AG10803 (cell line): ENCODE measurements around the gene CTIF.

Experiments used
- DNase-seq: peaks from one replicate; pipeline ENCODE4 v3.0.0; 2010; ENCODE audit warnings: low read depth
- H3K4me3 ChIP-seq: 2 replicates; pipeline ENCODE4 v1.5.1; 2011; ENCODE audit warnings: mild to moderate bottlenecking, low read length, control low read depth
- CTCF ChIP-seq: conservative IDR thresholded peaks from 2 replicates; pipeline ENCODE4 v1.5.1; 2011; ENCODE audit warnings: mild to moderate bottlenecking, low read length, control low read depth, inconsistent platforms

Gene CTIF

DNA sequence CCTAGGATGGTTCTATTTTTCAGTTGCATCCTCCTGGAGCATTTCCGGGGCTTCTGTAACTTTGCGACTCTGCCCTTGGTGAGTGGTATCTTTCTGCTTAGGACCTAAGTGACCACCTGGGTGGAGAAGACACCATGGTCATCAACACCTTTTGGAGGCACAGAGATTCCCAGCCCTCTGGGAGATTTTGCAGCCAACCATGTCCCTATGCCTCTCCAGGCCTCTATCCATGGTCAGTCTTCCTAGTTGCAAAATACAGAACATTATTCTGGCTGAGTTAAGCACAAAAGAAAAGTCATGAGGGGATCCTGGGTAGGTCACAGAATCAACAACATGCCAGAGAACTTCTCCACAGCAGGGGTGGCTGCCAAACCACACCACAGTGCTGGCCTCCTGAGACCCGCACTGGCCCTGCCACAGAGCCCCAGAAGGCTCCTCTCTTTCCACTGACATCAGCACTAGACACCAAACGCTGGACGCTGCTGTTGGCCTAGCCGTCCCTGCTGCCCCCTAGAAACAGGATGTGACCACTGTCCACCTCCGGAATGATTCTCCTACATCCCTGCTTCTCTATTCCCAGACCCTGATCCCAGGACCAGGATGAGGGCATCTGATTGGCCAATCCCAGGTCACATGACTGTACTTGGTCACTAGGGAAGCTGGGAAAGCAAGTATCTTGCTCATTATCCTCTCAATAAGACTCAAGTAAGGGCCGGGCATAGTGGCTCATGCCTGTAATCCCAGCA is 364.2 kb downstream of the CTIF start:
- no peak overlapping the region for H3K4me3 ChIP-seq
- peak; percentile 64 for DNase-seq
- TF ChIP-seq CTCF = no peak

GRCh38 chr18:48904091-48904490 is 365.3 kb downstream of the CTIF start:
- TF ChIP-seq CTCF = no peak
- DNase-seq = no peak
- H3K4me3 ChIP-seq = no peak overlapping the region

DNA sequence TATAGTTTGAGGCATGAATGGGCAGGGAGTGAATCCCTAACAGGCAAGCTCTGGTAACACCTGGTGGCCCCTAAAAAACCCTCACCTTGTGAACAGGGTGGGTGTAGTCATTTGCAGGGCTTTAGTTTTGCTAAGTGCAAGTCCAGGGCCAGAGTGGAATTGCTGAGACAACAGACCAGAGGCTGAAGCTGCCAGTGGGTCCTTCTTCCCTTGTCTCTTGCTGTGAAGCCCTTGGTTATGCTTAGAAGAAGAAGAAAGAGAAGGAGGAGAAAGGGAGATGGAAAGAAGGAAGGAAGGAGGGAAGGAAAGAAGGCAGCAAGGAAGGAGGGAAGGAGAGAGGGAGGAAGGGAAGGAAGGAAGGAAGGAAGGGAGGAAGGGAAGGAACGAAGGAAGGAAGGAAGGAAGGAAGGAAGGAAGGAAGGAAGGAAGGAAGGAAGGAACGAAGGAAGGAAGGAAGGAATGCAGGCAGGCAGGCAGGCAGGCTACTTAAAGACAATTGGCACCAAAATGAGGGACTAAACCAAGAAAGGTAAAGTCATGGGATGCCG is 366.1 kb downstream of the CTIF start:
- TF ChIP-seq CTCF = no peak
- DNase-seq = no peak

GRCh38 chr18:48905513-48905912 is 366.7 kb downstream of the CTIF start:
- H3K4me3 ChIP-seq = no peak overlapping the region
- no peak for DNase-seq
- TF ChIP-seq CTCF = no peak

More for the DNA sequence above, 366.1 kb downstream of the CTIF start:
- no peak overlapping the region for H3K4me3 ChIP-seq

GRCh38 chr18:48908916-48909315 is 370.1 kb downstream of the CTIF start:
- TF ChIP-seq CTCF = no peak
- DNase-seq = no peak
- no peak overlapping the region for H3K4me3 ChIP-seq

DNA sequence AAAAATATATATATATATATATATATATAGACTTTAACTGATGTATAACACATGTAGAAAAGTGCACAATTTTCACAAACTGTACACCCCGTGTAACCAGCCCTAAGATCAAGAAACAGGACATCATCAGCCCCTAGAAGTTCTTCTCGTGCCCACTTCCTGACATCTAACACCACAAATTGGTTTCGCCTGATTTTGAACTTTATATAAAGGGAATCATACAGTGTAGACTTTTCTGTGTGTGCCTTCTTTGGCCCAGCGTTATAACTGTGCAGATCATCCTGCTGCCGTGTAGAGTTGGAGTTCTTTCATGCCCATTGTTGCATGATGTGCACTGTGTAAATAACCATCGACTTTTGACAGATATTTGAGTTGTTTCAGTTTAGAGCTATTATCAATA is 370.9 kb downstream of the CTIF start:
- TF ChIP-seq CTCF = no peak
- no peak overlapping the region for H3K4me3 ChIP-seq
- DNase-seq = no peak

- TF ChIP-seq CTCF = no peak
- no peak for DNase-seq
- H3K4me3 ChIP-seq = no peak overlapping the region
Measured at GRCh38 chr18:48910972-48911545, 372.2 kb downstream of the CTIF start.
